ENCODE measurements around the gene ADD3. TPM values are rescaled to one million over a fixed set of nuclear protein-coding genes. Genes with fewer than 3 reads are reported as not detected.

Gene ADD3
- total and polyA plus RNA-seq, 2 of the 13 experiments (the other 11 are each of a cell fraction or from before 2014, with no cell fraction given), result 44.7 to 57.5 TPM

- Histone ChIP-seq H3K9ac (ENCODE audit: insufficient read depth, low read depth, low read length) (no peak overlapping the region), H3K36me3 (replicated peaks in 1 of 2; ENCODE audit: control insufficient read depth in 1 of 2, insufficient read depth in 2 of 2, low read length in 2 of 2) (no peaks in the 10 kb centered on the region; a peak in 1 of 5 replicates), H3K27me3 (ENCODE audit: control insufficient read depth in 1 of 2, insufficient read depth in 2 of 2, low read length in 2 of 2) (no peaks in the 10 kb centered on the region), H3K9me3 (ENCODE audit: low read length) (no peaks in the 10 kb centered on the region), H3K4me1 (ENCODE audit: insufficient read depth, low read length) (peaks cover 34% of the 10 kb centered on the region), H4K20me1 (ENCODE audit: insufficient read depth, low read length) (no peaks in the 10 kb centered on the region), H3K4me3 (replicated peaks in 1 of 3; ENCODE audit: insufficient read depth in 1 of 3, low read depth in 2 of 3, low read length in 3 of 3) (no peak overlapping the region), H3K79me2 (ENCODE audit: insufficient read depth, low read length) (peaks cover under 1% of the 10 kb centered on the region), H2AFZ (ENCODE audit: low read length) (no peak overlapping the region), H3K27ac (ENCODE audit: extremely low read length, insufficient read depth, low read length) (no peak overlapping the region), H3K4me2 (ENCODE audit: low read depth, low read length) (no peak overlapping the region)
- POLR2A ChIA-PET, result no interaction called here
- FAIRE-seq (no peak), DNase-seq (ENCODE audit: low spot score) (peak; percentile 44), ATAC-seq (peak; percentile 36; the same call in 1 of the 3 replicates)
- intact Hi-C loops (cut with micrococcal nuclease; ENCODE audit: unreplicated experiment) (no loop called here), in situ Hi-C loops (cut with HindIII; ENCODE audit: extremely low pct_ligation_motif_present, low pct_unique_long_range_greater_than_20kb) (no loop called here)
- WGBS (ENCODE audit: low lambda C conversion rate), result 72% methylated on average over 4 of the region's 5 CpGs
- BruUV-seq (replicated peaks), result no TSS peak
- CTCF ChIA-PET (ENCODE audit: low intra/inter-chr PET ratio, low total read pairs), result no interaction called here
- TF ChIP-seq SP2 (CRISPR knock-in tag; IDR thresholded peaks at IDR 0.05), result no peak
- no peak for TF ChIP-seq ZNF260 (CRISPR knock-in tag; IDR thresholded peaks at IDR 0.05; ENCODE audit: borderline replicate concordance, low read depth)
- peak; percentile 47 for TF ChIP-seq CEBPB (IDR thresholded peaks at IDR 0.05; ENCODE audit: borderline replicate concordance, low read depth, low read length)
- no peak for TF ChIP-seq ZSCAN21 (CRISPR knock-in tag; IDR thresholded peaks at IDR 0.05; ENCODE audit: borderline replicate concordance)
- TF ChIP-seq KDM5B (CRISPR knock-in tag; IDR thresholded peaks at IDR 0.05; ENCODE audit: borderline replicate concordance), result no peak
- no peak for TF ChIP-seq ZNF446 (CRISPR knock-in tag; IDR thresholded peaks at IDR 0.05)
- no peak for TF ChIP-seq ZBED4 (CRISPR knock-in tag; IDR thresholded peaks at IDR 0.05; ENCODE audit: borderline replicate concordance)
- TF ChIP-seq ZNF564 (CRISPR knock-in tag; IDR thresholded peaks at IDR 0.05), result no peak
- TF ChIP-seq DRAP1 (CRISPR knock-in tag; IDR thresholded peaks at IDR 0.05), result no peak
- TF ChIP-seq SOX13 (IDR thresholded peaks at IDR 0.05), result no peak
- peak in 1 of 2 experiments; percentile 44; a peak in 1 of 4 replicates for TF ChIP-seq SOX13 (CRISPR knock-in tag; conservative IDR thresholded peaks at IDR 0.05 in 1 of 2, IDR thresholded peaks at IDR 0.05 in 1 of 2)
- TF ChIP-seq ZNF605 (CRISPR knock-in tag; IDR thresholded peaks at IDR 0.05), result no peak
- TF ChIP-seq ZFP36 (IDR thresholded peaks at IDR 0.05; ENCODE audit: borderline replicate concordance, low read depth, low read length, partially characterized antibody), result no peak
- no peak for TF ChIP-seq MEIS1 (CRISPR knock-in tag; IDR thresholded peaks at IDR 0.05; ENCODE audit: borderline replicate concordance)
- TF ChIP-seq SRSF4 (IDR thresholded peaks at IDR 0.05; ENCODE audit: low read depth, low read length, poor library complexity, severe bottlenecking), result no peak
- peak; percentile 80 for TF ChIP-seq GFI1 (CRISPR knock-in tag; IDR thresholded peaks at IDR 0.05; ENCODE audit: borderline replicate concordance)
- 0 out of 2 replicates have a peak, but pooled peaks have one; percentile 16 for TF ChIP-seq PATZ1 (CRISPR knock-in tag; IDR thresholded peaks at IDR 0.05)
- TF ChIP-seq TBX2 (CRISPR knock-in tag; IDR thresholded peaks at IDR 0.05; ENCODE audit: borderline replicate concordance), result no peak
These were observed 60.4 kb downstream of the ADD3 start for GRCh38 chr10:110067960-110068770.

All from HepG2 (cell line).